Measurements from ENCODE around the gene FITM1. TPM values are rescaled to one million over a fixed set of nuclear protein-coding genes. Genes with fewer than 3 reads are reported as not detected.

The FITM1 gene
- total and polyA plus RNA-seq, 2 experiments from 2014 or later, result 0.53 TPM; not detected in 1

GRCh38 chr14:24116128-24116814 is 14.2 kb upstream of the FITM1 start:
- Mint-ChIP-seq H3K9me3 (peaks cover 3% of the 10 kb centered on the region; the same call in 1 of the 3 replicates), H3K4me3 (peak overlapping the region; percentile 93), H3K27me3 (ENCODE audit: insufficient read depth, low read depth, poor library complexity) (peaks cover 21% of the 10 kb centered on the region), H3K36me3 (ENCODE audit: low read depth) (peaks cover 37% of the 10 kb centered on the region), H3K27ac (no peak overlapping the region), H3K4me1 (peaks cover 16% of the 10 kb centered on the region)
- H3K4me2 ChIP-seq, result peak overlapping the region; percentile 78
- TF ChIP-seq JUNB (IDR thresholded peaks at IDR 0.05; ENCODE audit: unreplicated experiment) (no peak), ZNF114 (CRISPR knock-in tag; IDR thresholded peaks at IDR 0.05) (no peak), NANOG (IDR thresholded peaks at IDR 0.05; ENCODE audit: borderline replicate concordance) (no peak), EZH2 (IDR thresholded peaks at IDR 0.05; ENCODE audit: low read depth, unreplicated experiment) (no peak), STAT1 (IDR thresholded peaks at IDR 0.05; ENCODE audit: unreplicated experiment) (no peak), EZH2phosphoT487 (IDR thresholded peaks at IDR 0.05; ENCODE audit: unreplicated experiment) (no peak), POLR2AphosphoS5 (IDR thresholded peaks at IDR 0.05; ENCODE audit: low read depth) (no peak), REST (IDR thresholded peaks at IDR 0.05; ENCODE audit: unreplicated experiment) (no peak), ZNF331 (CRISPR knock-in tag; IDR thresholded peaks at IDR 0.05; ENCODE audit: low read depth) (no peak), CREB1 (CRISPR knock-in tag; IDR thresholded peaks at IDR 0.05; ENCODE audit: low read depth) (no peak)
- TF ChIP-seq, protein P1, sequence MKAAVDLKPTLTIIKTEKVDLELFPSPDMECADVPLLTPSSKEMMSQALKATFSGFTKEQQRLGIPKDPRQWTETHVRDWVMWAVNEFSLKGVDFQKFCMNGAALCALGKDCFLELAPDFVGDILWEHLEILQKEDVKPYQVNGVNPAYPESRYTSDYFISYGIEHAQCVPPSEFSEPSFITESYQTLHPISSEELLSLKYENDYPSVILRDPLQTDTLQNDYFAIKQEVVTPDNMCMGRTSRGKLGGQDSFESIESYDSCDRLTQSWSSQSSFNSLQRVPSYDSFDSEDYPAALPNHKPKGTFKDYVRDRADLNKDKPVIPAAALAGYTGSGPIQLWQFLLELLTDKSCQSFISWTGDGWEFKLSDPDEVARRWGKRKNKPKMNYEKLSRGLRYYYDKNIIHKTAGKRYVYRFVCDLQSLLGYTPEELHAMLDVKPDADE (IDR thresholded peaks at IDR 0.05), result no peak
- TF ChIP-seq, protein P2, sequence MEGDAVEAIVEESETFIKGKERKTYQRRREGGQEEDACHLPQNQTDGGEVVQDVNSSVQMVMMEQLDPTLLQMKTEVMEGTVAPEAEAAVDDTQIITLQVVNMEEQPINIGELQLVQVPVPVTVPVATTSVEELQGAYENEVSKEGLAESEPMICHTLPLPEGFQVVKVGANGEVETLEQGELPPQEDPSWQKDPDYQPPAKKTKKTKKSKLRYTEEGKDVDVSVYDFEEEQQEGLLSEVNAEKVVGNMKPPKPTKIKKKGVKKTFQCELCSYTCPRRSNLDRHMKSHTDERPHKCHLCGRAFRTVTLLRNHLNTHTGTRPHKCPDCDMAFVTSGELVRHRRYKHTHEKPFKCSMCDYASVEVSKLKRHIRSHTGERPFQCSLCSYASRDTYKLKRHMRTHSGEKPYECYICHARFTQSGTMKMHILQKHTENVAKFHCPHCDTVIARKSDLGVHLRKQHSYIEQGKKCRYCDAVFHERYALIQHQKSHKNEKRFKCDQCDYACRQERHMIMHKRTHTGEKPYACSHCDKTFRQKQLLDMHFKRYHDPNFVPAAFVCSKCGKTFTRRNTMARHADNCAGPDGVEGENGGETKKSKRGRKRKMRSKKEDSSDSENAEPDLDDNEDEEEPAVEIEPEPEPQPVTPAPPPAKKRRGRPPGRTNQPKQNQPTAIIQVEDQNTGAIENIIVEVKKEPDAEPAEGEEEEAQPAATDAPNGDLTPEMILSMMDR (conservative IDR thresholded peaks at IDR 0.05; ENCODE audit: low read depth in 2 of 2), result no peak
- TF ChIP-seq, protein P3, sequence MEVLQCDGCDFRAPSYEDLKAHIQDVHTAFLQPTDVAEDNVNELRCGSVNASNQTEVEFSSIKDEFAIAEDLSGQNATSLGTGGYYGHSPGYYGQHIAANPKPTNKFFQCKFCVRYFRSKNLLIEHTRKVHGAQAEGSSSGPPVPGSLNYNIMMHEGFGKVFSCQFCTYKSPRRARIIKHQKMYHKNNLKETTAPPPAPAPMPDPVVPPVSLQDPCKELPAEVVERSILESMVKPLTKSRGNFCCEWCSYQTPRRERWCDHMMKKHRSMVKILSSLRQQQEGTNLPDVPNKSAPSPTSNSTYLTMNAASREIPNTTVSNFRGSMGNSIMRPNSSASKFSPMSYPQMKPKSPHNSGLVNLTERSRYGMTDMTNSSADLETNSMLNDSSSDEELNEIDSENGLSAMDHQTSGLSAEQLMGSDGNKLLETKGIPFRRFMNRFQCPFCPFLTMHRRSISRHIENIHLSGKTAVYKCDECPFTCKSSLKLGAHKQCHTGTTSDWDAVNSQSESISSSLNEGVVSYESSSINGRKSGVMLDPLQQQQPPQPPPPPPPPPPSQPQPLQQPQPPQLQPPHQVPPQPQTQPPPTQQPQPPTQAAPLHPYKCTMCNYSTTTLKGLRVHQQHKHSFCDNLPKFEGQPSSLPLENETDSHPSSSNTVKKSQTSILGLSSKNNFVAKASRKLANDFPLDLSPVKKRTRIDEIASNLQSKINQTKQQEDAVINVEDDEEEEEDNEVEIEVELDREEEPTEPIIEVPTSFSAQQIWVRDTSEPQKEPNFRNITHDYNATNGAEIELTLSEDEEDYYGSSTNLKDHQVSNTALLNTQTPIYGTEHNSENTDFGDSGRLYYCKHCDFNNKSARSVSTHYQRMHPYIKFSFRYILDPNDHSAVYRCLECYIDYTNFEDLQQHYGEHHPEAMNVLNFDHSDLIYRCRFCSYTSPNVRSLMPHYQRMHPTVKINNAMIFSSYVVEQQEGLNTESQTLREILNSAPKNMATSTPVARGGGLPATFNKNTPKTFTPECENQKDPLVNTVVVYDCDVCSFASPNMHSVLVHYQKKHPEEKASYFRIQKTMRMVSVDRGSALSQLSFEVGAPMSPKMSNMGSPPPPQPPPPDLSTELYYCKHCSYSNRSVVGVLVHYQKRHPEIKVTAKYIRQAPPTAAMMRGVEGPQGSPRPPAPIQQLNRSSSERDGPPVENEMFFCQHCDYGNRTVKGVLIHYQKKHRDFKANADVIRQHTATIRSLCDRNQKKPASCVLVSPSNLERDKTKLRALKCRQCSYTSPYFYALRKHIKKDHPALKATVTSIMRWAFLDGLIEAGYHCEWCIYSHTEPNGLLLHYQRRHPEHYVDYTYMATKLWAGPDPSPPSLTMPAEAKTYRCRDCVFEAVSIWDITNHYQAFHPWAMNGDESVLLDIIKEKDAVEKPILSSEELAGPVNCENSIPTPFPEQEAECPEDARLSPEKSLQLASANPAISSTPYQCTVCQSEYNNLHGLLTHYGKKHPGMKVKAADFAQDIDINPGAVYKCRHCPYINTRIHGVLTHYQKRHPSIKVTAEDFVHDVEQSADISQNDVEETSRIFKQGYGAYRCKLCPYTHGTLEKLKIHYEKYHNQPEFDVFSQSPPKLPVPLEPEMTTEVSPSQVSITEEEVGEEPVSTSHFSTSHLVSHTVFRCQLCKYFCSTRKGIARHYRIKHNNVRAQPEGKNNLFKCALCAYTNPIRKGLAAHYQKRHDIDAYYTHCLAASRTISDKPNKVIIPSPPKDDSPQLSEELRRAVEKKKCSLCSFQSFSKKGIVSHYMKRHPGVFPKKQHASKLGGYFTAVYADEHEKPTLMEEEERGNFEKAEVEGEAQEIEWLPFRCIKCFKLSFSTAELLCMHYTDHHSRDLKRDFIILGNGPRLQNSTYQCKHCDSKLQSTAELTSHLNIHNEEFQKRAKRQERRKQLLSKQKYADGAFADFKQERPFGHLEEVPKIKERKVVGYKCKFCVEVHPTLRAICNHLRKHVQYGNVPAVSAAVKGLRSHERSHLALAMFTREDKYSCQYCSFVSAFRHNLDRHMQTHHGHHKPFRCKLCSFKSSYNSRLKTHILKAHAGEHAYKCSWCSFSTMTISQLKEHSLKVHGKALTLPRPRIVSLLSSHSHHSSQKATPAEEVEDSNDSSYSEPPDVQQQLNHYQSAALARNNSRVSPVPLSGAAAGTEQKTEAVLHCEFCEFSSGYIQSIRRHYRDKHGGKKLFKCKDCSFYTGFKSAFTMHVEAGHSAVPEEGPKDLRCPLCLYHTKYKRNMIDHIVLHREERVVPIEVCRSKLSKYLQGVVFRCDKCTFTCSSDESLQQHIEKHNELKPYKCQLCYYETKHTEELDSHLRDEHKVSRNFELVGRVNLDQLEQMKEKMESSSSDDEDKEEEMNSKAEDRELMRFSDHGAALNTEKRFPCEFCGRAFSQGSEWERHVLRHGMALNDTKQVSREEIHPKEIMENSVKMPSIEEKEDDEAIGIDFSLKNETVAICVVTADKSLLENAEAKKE (CRISPR knock-in tag; IDR thresholded peaks at IDR 0.05), result no peak
- no peaks in the 10 kb centered on the region for H3K27me3 ChIP-seq (ENCODE audit: insufficient read depth)
- peaks cover 6% of the 10 kb centered on the region; the same call in 1 of the 2 replicates for H3F3A ChIP-seq (replicated peaks; ENCODE audit: low read depth)
- ATAC-seq, result no peak
- no peak for DNase-seq (ENCODE audit: low spot score)
- no peaks in the 10 kb centered on the region; the same call in none of the 2 replicates for H4K20me1 ChIP-seq (replicated peaks; ENCODE audit: insufficient read depth)
- peaks cover 11% of the 10 kb centered on the region for H3K79me2 ChIP-seq (replicated peaks; ENCODE audit: insufficient read depth)
- H3K4me3 ChIP-seq, result peak overlapping the region; percentile 77
- peaks cover 6% of the 10 kb centered on the region for H3K4me1 ChIP-seq (ENCODE audit: insufficient read depth)
- H3K36me3 ChIP-seq (ENCODE audit: insufficient read depth), result peaks cover 16% of the 10 kb centered on the region; the same call in 1 of the 2 replicates
- H2AFZ ChIP-seq, result no peak overlapping the region
- H3K9me2 ChIP-seq (ENCODE audit: insufficient read depth), result no peaks in the 10 kb centered on the region
- H3K27ac ChIP-seq (ENCODE audit: low read depth), result no peak overlapping the region
